H1 (cell line): ENCODE data around the gene TCF4. TPM values are rescaled to one million over a fixed set of nuclear protein-coding genes. Genes with fewer than 3 reads are reported as not detected.

Source experiments
- CTCF ChIA-PET: fragments of 300-600 bp; sonication (Branson Sonifier 250); formaldehyde crosslinking; loops from one replicate; lab custom pipeline; 2021; ENCODE audit not compliant: partially characterized antibody; lab: Charles Lee
- POLR2A ChIA-PET: fragments of 300-600 bp; sonication (Branson Sonifier 250); formaldehyde crosslinking; loops from one replicate; lab custom pipeline; 2021; ENCODE audit warnings: inconsistent platforms; ENCODE audit not compliant: partially characterized antibody; lab: Charles Lee
- DNase-seq, 2 experiments: peaks; one replicate each; pipeline versions ENCODE4 v3.0.0 to v3.0.0-alpha.2; 2010 to 2022; ENCODE audit warnings: low spot score in 2 of 2, low read depth in 1 of 2, mixed read lengths in 1 of 2
- FAIRE-seq: peaks from 2 replicates; lab custom pipeline; 2011; peaks lifted over from hg19 to GRCh38; lab: Jason Lieb, UNC
- H2AFZ ChIP-seq: 2 replicates; pipeline ENCODE4 v1.8.1; 2012; ENCODE audit warnings: low read length, inconsistent platforms
- H2AK5ac ChIP-seq: 2 replicates; pipeline ENCODE4 v1.6.1; 2013; ENCODE audit warnings: low read depth, low read length
- H2BK120ac ChIP-seq: replicated peaks from 2 replicates; pipeline ENCODE3; 2013; ENCODE audit warnings: low read depth, low read length, inconsistent platforms
- H2BK12ac ChIP-seq: 2 replicates; pipeline ENCODE4 v1.6.1; 2013; ENCODE audit warnings: low read depth, low read length
- H2BK15ac ChIP-seq: 2 replicates; pipeline ENCODE4 v1.6.1; 2013; ENCODE audit warnings: low read length
- H2BK20ac ChIP-seq: 2 replicates; pipeline ENCODE4 v1.6.1; 2013; ENCODE audit warnings: low read length
- H2BK5ac ChIP-seq: 2 replicates; pipeline ENCODE4 v1.6.1; 2013; ENCODE audit warnings: low read depth, low read length
- H3K14ac ChIP-seq: 2 replicates; pipeline ENCODE4 v1.6.1; 2013; ENCODE audit warnings: inconsistent platforms; ENCODE audit not compliant: insufficient read length
- H3K18ac ChIP-seq: 2 replicates; pipeline ENCODE4 v1.6.1; 2013; ENCODE audit warnings: low read length; ENCODE audit errors: extremely low read depth
- H3K23ac ChIP-seq: 2 replicates; pipeline ENCODE4 v1.6.1; 2013; ENCODE audit warnings: inconsistent platforms; ENCODE audit not compliant: insufficient read length
- H3K23me2 ChIP-seq: 2 replicates; pipeline ENCODE4 v1.6.1; 2013; ENCODE audit warnings: low read depth, low read length
- H3K27ac ChIP-seq: 2 replicates; pipeline ENCODE4 v1.6.1; 2011; ENCODE audit warnings: low read depth, low read length, inconsistent platforms
- H3K27me3 ChIP-seq, 4 experiments: replicated peaks in 1 of 4; 1 replicate in 1 of 4; 2 replicates in 3 of 4; pipeline versions ENCODE4 v1.6.1 to v1.8.1; 2011 to 2013; ENCODE audit warnings: low read length in 3 of 4, mild to moderate bottlenecking in 3 of 4, inconsistent platforms in 2 of 4, mixed read lengths in 2 of 4, moderate library complexity in 1 of 4; ENCODE audit not compliant: control insufficient read depth in 3 of 4, insufficient read depth in 3 of 4; ENCODE audit errors: extremely low read depth in 1 of 4
- H3K36me3 ChIP-seq, 4 experiments: 2 replicates each; pipeline versions ENCODE4 v1.6.1 to v1.8.1; 2011 to 2013; ENCODE audit warnings: mild to moderate bottlenecking in 4 of 4, low read length in 3 of 4, moderate library complexity in 2 of 4, control low read depth in 1 of 4, inconsistent platforms in 1 of 4; ENCODE audit not compliant: insufficient read depth in 4 of 4, control insufficient read depth in 2 of 4
- H3K4ac ChIP-seq: replicated peaks from 2 replicates; pipeline ENCODE3; 2013; ENCODE audit warnings: low read length, low read depth, mixed read lengths, inconsistent platforms; ENCODE audit not compliant: insufficient read length
- H3K4me1 ChIP-seq, 4 experiments: replicated peaks in 1 of 4; 1 replicate in 1 of 4; 2 replicates in 3 of 4; pipeline versions ENCODE4 v1.6.1 to v1.8.1; 2011 to 2013; ENCODE audit warnings: low read length in 3 of 4, inconsistent platforms in 2 of 4, mixed read lengths in 1 of 4; ENCODE audit not compliant: insufficient read depth in 4 of 4, control insufficient read depth in 3 of 4
- H3K4me2 ChIP-seq, 2 experiments: 2 replicates each; pipeline versions ENCODE4 v1.6.1 to v1.8.1; 2011 to 2013; ENCODE audit warnings: low read depth in 2 of 2, low read length in 2 of 2, control low read depth in 1 of 2, inconsistent platforms in 1 of 2, mild to moderate bottlenecking in 1 of 2; ENCODE audit not compliant: insufficient read depth in 1 of 2
- H3K4me3 ChIP-seq, 4 experiments: fragments of 200-600, 300-600 bp in 1 of 4; sonication (generic), shearing (Covaris generic), sonication (Bioruptor Twin) in 1 of 4; 2 replicates each; pipeline versions ENCODE4 v1.5.1 to v1.8.1; 2011 to 2016; ENCODE audit warnings: low read length in 4 of 4, low read depth in 3 of 4, control low read depth in 2 of 4, inconsistent platforms in 2 of 4, mild to moderate bottlenecking in 2 of 4, mixed read lengths in 1 of 4, moderate library complexity in 1 of 4; ENCODE audit not compliant: insufficient read depth in 2 of 4; ENCODE audit errors: extremely low read depth in 1 of 4
- H3K56ac ChIP-seq: replicated peaks from 2 replicates; pipeline ENCODE3; 2013; ENCODE audit warnings: low read depth, mild to moderate bottlenecking, mixed read lengths, low read length, inconsistent platforms; ENCODE audit not compliant: insufficient read length
- H3K79me1 ChIP-seq: 2 replicates; pipeline ENCODE4 v1.6.1; 2013; ENCODE audit warnings: low read depth, low read length, control low read depth
- H3K79me2 ChIP-seq, 2 experiments: 2 replicates each; pipeline versions ENCODE4 v1.6.1 to v1.8.1; 2012 to 2013; ENCODE audit warnings: low read length in 2 of 2, mild to moderate bottlenecking in 2 of 2, inconsistent platforms in 1 of 2; ENCODE audit not compliant: insufficient read depth in 2 of 2, control insufficient read depth in 1 of 2
- H3K9ac ChIP-seq, 4 experiments: replicated peaks in 1 of 4; 1 replicate in 1 of 4; 2 replicates in 3 of 4; pipeline versions ENCODE4 v1.6.1 to v1.8.1; 2011 to 2013; ENCODE audit warnings: low read depth in 3 of 4, low read length in 3 of 4, control low read depth in 2 of 4, mild to moderate bottlenecking in 2 of 4, moderate library complexity in 2 of 4, inconsistent platforms in 1 of 4; ENCODE audit errors: extremely low read depth in 1 of 4
- H3K9me3 ChIP-seq, 2 experiments: 2 replicates each; pipeline versions ENCODE4 v1.6.1 to v1.8.1; 2012 to 2013; ENCODE audit warnings: mild to moderate bottlenecking in 2 of 2, moderate library complexity in 2 of 2, control low read depth in 1 of 2, inconsistent platforms in 1 of 2, low read depth in 1 of 2, low read length in 1 of 2, mixed read lengths in 1 of 2; ENCODE audit not compliant: insufficient read depth in 2 of 2
- H4K20me1 ChIP-seq, 2 experiments: replicated peaks in 1 of 2; 2 replicates each; pipeline versions ENCODE3 to v1.8.1; 2011 to 2013; ENCODE audit warnings: inconsistent platforms in 2 of 2, low read length in 2 of 2, mild to moderate bottlenecking in 1 of 2; ENCODE audit not compliant: insufficient read depth in 2 of 2, control insufficient read depth in 1 of 2
- H4K5ac ChIP-seq: 2 replicates; pipeline ENCODE4 v1.6.1; 2013; ENCODE audit warnings: low read length, low read depth, mixed read lengths, inconsistent platforms; ENCODE audit not compliant: insufficient read length
- H4K8ac ChIP-seq: 2 replicates; pipeline ENCODE4 v1.8.0; 2013; ENCODE audit warnings: mild to moderate bottlenecking, moderate library complexity, low read length, inconsistent platforms; ENCODE audit not compliant: insufficient read depth; ENCODE audit errors: extremely low read depth
- H4K91ac ChIP-seq: replicated peaks from 2 replicates; pipeline ENCODE3; 2013; ENCODE audit warnings: low read length, mixed read lengths, inconsistent platforms; ENCODE audit not compliant: insufficient read length
- CHD2 ChIP-seq: IDR thresholded peaks from 2 replicates; pipeline ENCODE4 v1.6.1; 2012; ENCODE audit warnings: low read length, improper control_type of control experiment
- EZH2 ChIP-seq: fragments of 200-600 bp; sonication (generic); IDR thresholded peaks from 2 replicates; pipeline ENCODE4 v1.7.1; 2012; ENCODE audit warnings: low read depth, mild to moderate bottlenecking, moderate library complexity, low read length, inconsistent platforms; ENCODE audit not compliant: severe bottlenecking
- GABPA ChIP-seq: IDR thresholded peaks from 2 replicates; pipeline ENCODE4 v1.6.1; 2011; ENCODE audit warnings: mild to moderate bottlenecking, low read length, moderate library complexity, borderline replicate concordance; ENCODE audit not compliant: insufficient read depth
- SAP30 ChIP-seq: fragments of 300-600 bp; sonication (generic); IDR thresholded peaks from 2 replicates; pipeline ENCODE4 v1.7.1; 2012; ENCODE audit warnings: low read length, moderate library complexity, mild to moderate bottlenecking, inconsistent platforms; ENCODE audit not compliant: insufficient read depth, insufficient replicate concordance
- ZNF274 ChIP-seq: IDR thresholded peaks from 2 replicates; pipeline ENCODE4 v1.7.0; 2012; ENCODE audit warnings: low read length, borderline replicate concordance; ENCODE audit errors: extremely low read depth
- WGBS, 2 experiments: shearing (Covaris generic) in 1 of 2; methylation state at CpG; one replicate each; pipeline versions ENCODE4 v1.1.6 to v1.1.7; 2013 to 2015; ENCODE audit warnings: low lambda C conversion rate in 2 of 2, mixed read lengths in 2 of 2, inconsistent platforms in 1 of 2, low coverage in 1 of 2, missing lambda C conversion rate in 1 of 2; ENCODE audit not compliant: insufficient replicate concordance in 2 of 2, insufficient coverage in 1 of 2, insufficient read length in 1 of 2; ENCODE audit errors: extremely low coverage in 1 of 2, missing lambda C conversion rate in 1 of 2; 5-methylcytosine and 5-hydroxymethylcytosine counted together
- polyA plus RNA-seq, 7 experiments: library from polyadenylated mRNA; depleted of rRNA in 3 of 7; stranded (reverse) in 5 of 7; unstranded in 2 of 7; fragments of >200 nt in 5 of 7; fragments of 200-250 nt in 2 of 7; gene quantifications; 1 replicate in 5 of 7; 2 replicates in 1 of 7; 4 replicates in 1 of 7; pipeline versions ENCODE4 v1.2.1 to v1.2.3, GENCODE V29; 2011 to 2013; ENCODE audit warnings: missing spikeins in 2 of 7, mixed read lengths in 2 of 7
- total RNA-seq: library from RNA; stranded (reverse); fragmentation: NEBNext Ultra II Directional; extraction: Animal tissue kit (Norgen Biotek cat#: 25700); gene quantifications from 2 replicates; pipeline ENCODE4 v1.2.1, GENCODE V29; 2021
- TF ChIP-seq, protein P1 (sequence below): IDR thresholded peaks from 2 replicates; pipeline ENCODE4 v1.6.1; 2011; ENCODE audit warnings: low read length, improper control_type of control experiment

The TCF4 gene
- total and polyA plus RNA-seq, 2 of the 8 experiments (the other 6 are each of a cell fraction or from before 2014, with no cell fraction given): 59.3 to 118 TPM

GRCh38 chr18:55433648-55434047 is 154.3 kb downstream of the TCF4 start:
- no peak overlapping the region for H3K27ac ChIP-seq
- no peak overlapping the region for H2BK20ac ChIP-seq
- H2BK15ac ChIP-seq: no peak overlapping the region
- no peak overlapping the region for H3K23ac ChIP-seq
- no peak overlapping the region for H3K4me3 ChIP-seq
- H3K56ac ChIP-seq: no peak overlapping the region
- no peaks in the 10 kb centered on the region for H3K23me2 ChIP-seq
- no peak overlapping the region for H2BK5ac ChIP-seq
- no peak for DNase-seq
- WGBS, 2 experiments: 91% methylated on average over 5 of the region's 5 CpGs; no CpG with 5 or more reads in 1 of the 2 experiments
- no peak overlapping the region for H4K91ac ChIP-seq
- no peak overlapping the region for H2BK120ac ChIP-seq
- no peak overlapping the region for H3K9ac ChIP-seq
- H3K18ac ChIP-seq: no peak overlapping the region
- no peak overlapping the region for H4K8ac ChIP-seq
- ChIA-PET POLR2A (interaction anchor here (1.0 kb wide), 1 partner anchor 9 kb away, joined by 4 read pairs; no protein-coding TSS in a partner anchor), CTCF (interaction anchor here (1.1 kb wide), 1 partner anchor 16 kb away, joined by 3 read pairs; no protein-coding TSS in a partner anchor)
- no peak for FAIRE-seq
- peaks cover 6% of the 10 kb centered on the region; the same call in 1 of the 2 replicates for H3K79me1 ChIP-seq
- no peaks in the 10 kb centered on the region for H4K20me1 ChIP-seq
- no peak overlapping the region for H2BK12ac ChIP-seq
- H3K4ac ChIP-seq: no peak overlapping the region
- TF ChIP-seq EZH2 (no peak), GABPA (no peak), ZNF274 (no peak), SAP30 (no peak), CHD2 (no peak)
- TF ChIP-seq, protein P1, sequence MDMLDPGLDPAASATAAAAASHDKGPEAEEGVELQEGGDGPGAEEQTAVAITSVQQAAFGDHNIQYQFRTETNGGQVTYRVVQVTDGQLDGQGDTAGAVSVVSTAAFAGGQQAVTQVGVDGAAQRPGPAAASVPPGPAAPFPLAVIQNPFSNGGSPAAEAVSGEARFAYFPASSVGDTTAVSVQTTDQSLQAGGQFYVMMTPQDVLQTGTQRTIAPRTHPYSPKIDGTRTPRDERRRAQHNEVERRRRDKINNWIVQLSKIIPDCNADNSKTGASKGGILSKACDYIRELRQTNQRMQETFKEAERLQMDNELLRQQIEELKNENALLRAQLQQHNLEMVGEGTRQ: no peak
- no peak overlapping the region for H3K14ac ChIP-seq
- no peak overlapping the region for H3K4me2 ChIP-seq
- H3K36me3 ChIP-seq: no peaks in the 10 kb centered on the region
- H2AFZ ChIP-seq: no peak overlapping the region
- peaks cover 3 to 87% of the 10 kb centered on the region in 2 experiments; a peak in 3 of 4 replicates for H3K79me2 ChIP-seq
- H3K4me1 ChIP-seq: peaks cover 2 to 14% (median 6%) of the 10 kb centered on the region in 4 experiments
- H3K9me3 ChIP-seq: no peaks in the 10 kb centered on the region
- H4K5ac ChIP-seq: no peak overlapping the region
- H2AK5ac ChIP-seq: no peak overlapping the region
- no peaks in the 10 kb centered on the region for H3K27me3 ChIP-seq
